Activated CD8-positive, alpha-beta T cell treated with anti-CD3 and anti-CD28 coated beads for 36 hours (primary cell): Measurements from ENCODE around the gene SOX14. TPM values are rescaled to one million over a fixed set of nuclear protein-coding genes. Genes with fewer than 3 reads are reported as not detected.

Experiments used
- ATAC-seq: fragments of 200-7000 bp; cut with Tn5 transposase; one replicate; pipeline ENCODE4 v1.10.0; 2021; ENCODE audit warnings: mild to moderate bottlenecking, moderate library complexity
- CTCF ChIA-PET: fragments of 350-600 bp; sonication (Branson Sonifier 250); formaldehyde crosslinking; loops from one replicate; lab custom pipeline; 2021; ENCODE audit warnings: antibody characterized with exemption; lab: Charles Lee
- POLR2A ChIA-PET: fragments of 350-600 bp; sonication (Branson Sonifier 250); formaldehyde crosslinking; loops from one replicate; lab custom pipeline; 2021; ENCODE audit warnings: antibody characterized with exemption; lab: Charles Lee
- DNase-seq: peaks from one replicate; pipeline ENCODE4 v3.0.0-alpha.2; 2020
- H3K27ac Mint-ChIP-seq: one replicate; pipeline ENCODE4 v1.8.0; 2021; ENCODE audit warnings: mild to moderate bottlenecking, mixed read lengths
- H3K27me3 Mint-ChIP-seq: one replicate; pipeline ENCODE4 v1.8.0; 2021; ENCODE audit warnings: mixed read lengths
- H3K36me3 Mint-ChIP-seq: one replicate; pipeline ENCODE4 v1.8.0; 2021; ENCODE audit warnings: low read depth, mixed read lengths
- H3K4me1 Mint-ChIP-seq: one replicate; pipeline ENCODE4 v1.8.0; 2021; ENCODE audit warnings: low read depth, mixed read lengths
- H3K4me3 Mint-ChIP-seq: one replicate; pipeline ENCODE4 v1.8.0; 2021; ENCODE audit warnings: mild to moderate bottlenecking, moderate library complexity, mixed read lengths
- H3K9me3 Mint-ChIP-seq: one replicate; pipeline ENCODE4 v1.8.0; 2021; ENCODE audit warnings: mixed read lengths
- CTCF ChIP-seq: fragments of 200-600 bp; IDR thresholded peaks from one replicate; pipeline ENCODE4 v1.8.0; 2022; ENCODE audit warnings: antibody characterized with exemption, mild to moderate bottlenecking
- intact Hi-C: fragments of 100-400 bp; cut with micrococcal nuclease; formaldehyde crosslinking; loops from one replicate; pipeline ENCODE4 v1.10.0; 2022
- total RNA-seq, 2 experiments: library from RNA; stranded (reverse); gene quantifications; one replicate each; pipeline ENCODE4 v1.2.3, GENCODE V29; 2021

Gene SOX14
- total RNA-seq, 2 experiments from 2014 or later: not detected

DNA sequence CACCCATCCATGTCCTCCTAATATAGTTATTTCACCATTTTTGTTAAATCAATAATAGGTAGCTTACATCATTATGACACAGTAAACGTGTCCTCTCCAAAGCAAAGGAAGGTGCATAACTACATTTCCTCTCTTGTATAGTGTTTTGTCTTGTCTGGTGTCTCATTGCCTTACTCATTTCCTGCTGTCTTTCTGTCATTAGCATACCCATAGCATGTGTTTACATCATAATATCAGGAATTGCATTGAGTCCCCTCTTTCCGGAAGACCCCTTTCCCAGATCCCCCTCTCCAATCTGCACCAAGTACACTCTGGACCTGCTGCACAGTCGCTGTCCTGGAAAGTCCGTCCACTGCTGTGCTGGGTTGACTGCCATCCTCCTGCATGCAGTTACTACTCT, 47.9 kb downstream of the SOX14 start:
- intact Hi-C loops: no loop called here
- ChIA-PET CTCF (no interaction called here), POLR2A (no interaction called here)
- no peaks in the 10 kb centered on the region for H3K4me1 Mint-ChIP-seq
- DNase-seq (no peak), ATAC-seq (no peak)
- no peak overlapping the region for H3K4me3 Mint-ChIP-seq
- no peaks in the 10 kb centered on the region for H3K36me3 Mint-ChIP-seq
- H3K9me3 Mint-ChIP-seq: no peaks in the 10 kb centered on the region
- TF ChIP-seq CTCF: no peak
- H3K27me3 Mint-ChIP-seq: no peaks in the 10 kb centered on the region
- no peak overlapping the region for H3K27ac Mint-ChIP-seq

DNA sequence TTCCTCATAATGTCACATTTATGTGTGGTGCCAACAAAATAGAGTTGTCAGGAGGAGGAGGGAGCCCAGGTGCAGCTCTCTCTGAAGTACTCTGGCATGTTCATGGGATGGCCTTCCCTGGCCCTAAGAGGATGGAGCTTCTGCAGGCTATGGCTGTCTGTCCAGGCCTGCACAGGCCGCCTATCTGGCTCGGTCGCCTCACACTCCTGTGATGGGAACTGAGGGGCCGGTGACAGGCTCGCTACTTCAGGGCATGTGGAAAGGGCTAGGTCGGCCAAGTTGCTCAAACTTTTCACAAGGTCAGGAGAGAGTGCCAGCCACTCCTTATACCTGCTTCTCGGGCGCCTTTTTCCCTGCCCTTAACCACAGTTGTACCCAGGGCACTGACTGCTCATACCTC, 51.1 kb downstream of the SOX14 start:
- no peak for TF ChIP-seq CTCF
- Mint-ChIP-seq H3K27me3 (no peaks in the 10 kb centered on the region), H3K27ac (no peak overlapping the region), H3K4me3 (no peak overlapping the region), H3K36me3 (no peaks in the 10 kb centered on the region), H3K4me1 (no peaks in the 10 kb centered on the region), H3K9me3 (no peaks in the 10 kb centered on the region)
- CTCF ChIA-PET: no interaction called here
- ATAC-seq (no peak), DNase-seq (no peak)
- intact Hi-C loops: no loop called here
- POLR2A ChIA-PET: interaction anchor here (0.7 kb wide), 1 partner anchor 12 kb away, joined by 3 read pairs; no protein-coding TSS in a partner anchor

Other genes with a start within 250 kb of the SOX14 start
- gene CLDN18, start 245.8 kb downstream of the SOX14 start, total RNA-seq: not detected